Measurements from ENCODE around the gene LGR6. TPM values are rescaled to one million over a fixed set of nuclear protein-coding genes. Genes with fewer than 3 reads are reported as not detected.
"Not testable (repeated sequence)": the region's sequence is repeated elsewhere in the genome, so short reads cannot be mapped to it uniquely, and the experiment has no call there.

The LGR6 gene
- total RNA-seq, 1 experiment from 2014 or later: 1.0 TPM

DNA sequence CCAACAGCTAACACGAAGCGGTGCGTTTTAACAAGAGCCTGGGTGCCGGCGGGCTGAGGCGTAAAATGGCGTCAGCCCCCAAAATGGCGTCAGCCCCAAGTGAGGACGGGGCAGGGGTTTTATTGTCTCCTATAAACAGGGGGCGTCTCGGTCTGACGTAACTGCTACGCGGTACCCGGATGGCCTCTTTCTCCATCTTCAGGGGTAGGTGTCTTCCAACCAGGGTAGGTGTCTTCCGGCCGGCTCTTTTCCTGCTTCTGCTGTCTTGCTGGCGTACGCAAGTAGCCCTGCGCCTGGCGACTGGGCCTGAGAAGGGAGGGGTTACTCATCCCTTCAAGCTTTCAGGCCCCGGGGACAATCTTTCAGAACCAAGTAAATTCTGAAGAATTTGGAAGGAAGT is 45.3 kb downstream of the LGR6 start:
- no peak overlapping the region for H3K4me3 Mint-ChIP-seq
- H4K91ac ChIP-seq (ENCODE audit: insufficient read length, low read depth, low read length): no peak overlapping the region
- WGBS (ENCODE audit: extremely low coverage, insufficient read length, low lambda C conversion rate): no CpG with 5 or more reads among the region's 22 CpGs
- H3K4ac ChIP-seq (ENCODE audit: low read depth, low read length): no peak overlapping the region
- no peak overlapping the region for H3K4me2 ChIP-seq (ENCODE audit: insufficient read depth, insufficient read length, low read length)
- no peaks in the 10 kb centered on the region for H3K9me3 ChIP-seq (ENCODE audit: control insufficient read depth, low read depth, low read length)
- peak; percentile 32 for DNase-seq
- no peak overlapping the region for H2BK5ac ChIP-seq (ENCODE audit: insufficient read length, low read length)
- no peak overlapping the region for H4K8ac ChIP-seq (replicated peaks; ENCODE audit: insufficient read length, low read depth, low read length)
- H2BK15ac ChIP-seq (ENCODE audit: low read depth, low read length): no peak overlapping the region
- H3K27me3 Mint-ChIP-seq (ENCODE audit: low read depth): peaks cover 5% of the 10 kb centered on the region
- no peaks in the 10 kb centered on the region for H4K20me1 ChIP-seq (ENCODE audit: control insufficient read depth, insufficient read depth, insufficient read length)
- H3K23ac ChIP-seq (ENCODE audit: insufficient read length, low read depth, low read length): no peak overlapping the region
- no peak overlapping the region for H3K56ac ChIP-seq (ENCODE audit: insufficient read length, low read depth, low read length)
- no peak overlapping the region for H2AK5ac ChIP-seq (ENCODE audit: insufficient read length, low read length)
- TF ChIP-seq, protein P1, sequence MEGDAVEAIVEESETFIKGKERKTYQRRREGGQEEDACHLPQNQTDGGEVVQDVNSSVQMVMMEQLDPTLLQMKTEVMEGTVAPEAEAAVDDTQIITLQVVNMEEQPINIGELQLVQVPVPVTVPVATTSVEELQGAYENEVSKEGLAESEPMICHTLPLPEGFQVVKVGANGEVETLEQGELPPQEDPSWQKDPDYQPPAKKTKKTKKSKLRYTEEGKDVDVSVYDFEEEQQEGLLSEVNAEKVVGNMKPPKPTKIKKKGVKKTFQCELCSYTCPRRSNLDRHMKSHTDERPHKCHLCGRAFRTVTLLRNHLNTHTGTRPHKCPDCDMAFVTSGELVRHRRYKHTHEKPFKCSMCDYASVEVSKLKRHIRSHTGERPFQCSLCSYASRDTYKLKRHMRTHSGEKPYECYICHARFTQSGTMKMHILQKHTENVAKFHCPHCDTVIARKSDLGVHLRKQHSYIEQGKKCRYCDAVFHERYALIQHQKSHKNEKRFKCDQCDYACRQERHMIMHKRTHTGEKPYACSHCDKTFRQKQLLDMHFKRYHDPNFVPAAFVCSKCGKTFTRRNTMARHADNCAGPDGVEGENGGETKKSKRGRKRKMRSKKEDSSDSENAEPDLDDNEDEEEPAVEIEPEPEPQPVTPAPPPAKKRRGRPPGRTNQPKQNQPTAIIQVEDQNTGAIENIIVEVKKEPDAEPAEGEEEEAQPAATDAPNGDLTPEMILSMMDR (conservative IDR thresholded peaks at IDR 0.05): no peak
- H3K27ac ChIP-seq (ENCODE audit: insufficient read length, low read depth, low read length): no peak overlapping the region
- no peak overlapping the region for H3K14ac ChIP-seq (ENCODE audit: insufficient read depth, low read length)
- peaks cover 3% of the 10 kb centered on the region for H3K23me2 ChIP-seq (ENCODE audit: insufficient read length, low read depth, low read length, poor library complexity, severe bottlenecking)
- no peak overlapping the region for H3K9ac ChIP-seq (ENCODE audit: extremely low read depth, insufficient read length, low read length)
- peak overlapping the region in 2 of 3 experiments; percentile 36 to 66; a peak in 2 of 7 replicates for H3K27ac Mint-ChIP-seq
- no peak overlapping the region for H2BK12ac ChIP-seq (ENCODE audit: insufficient read length, low read depth, low read length)
- no peak overlapping the region for H2BK120ac ChIP-seq (ENCODE audit: low read depth, low read length, poor library complexity, severe bottlenecking)
- no peaks in the 10 kb centered on the region for H3K79me1 ChIP-seq (ENCODE audit: insufficient read depth, low read depth, low read length, poor library complexity, severe bottlenecking)
- H3K79me2 ChIP-seq (ENCODE audit: insufficient read depth, low read length): no peaks in the 10 kb centered on the region
- no peak overlapping the region for H2BK20ac ChIP-seq (ENCODE audit: low read depth, low read length, poor library complexity, severe bottlenecking)
- H3K9me3 Mint-ChIP-seq: no peaks in the 10 kb centered on the region; a peak in 2 of 5 replicates
- H3K36me3 Mint-ChIP-seq (ENCODE audit: insufficient read depth in 1 of 3, low read depth in 3 of 3): no peaks in the 10 kb centered on the region
- no peak overlapping the region for H2AFZ ChIP-seq (ENCODE audit: low read length)
- peaks cover 29 to 46% of the 10 kb centered on the region in 2 experiments for H3K4me1 Mint-ChIP-seq
- no peak overlapping the region for H3T11ph ChIP-seq (ENCODE audit: low read length)
- no peak overlapping the region for H3K18ac ChIP-seq (ENCODE audit: insufficient read length, low read depth, low read length)
- H3K4me1 ChIP-seq (ENCODE audit: insufficient read depth, low read length): peaks cover 3% of the 10 kb centered on the region; the same call in 1 of the 2 replicates
- H3K27me3 ChIP-seq (ENCODE audit: insufficient read depth, low read length): no peaks in the 10 kb centered on the region
- H4K5ac ChIP-seq (ENCODE audit: insufficient read length, low read depth, low read length): no peak overlapping the region

DNA sequence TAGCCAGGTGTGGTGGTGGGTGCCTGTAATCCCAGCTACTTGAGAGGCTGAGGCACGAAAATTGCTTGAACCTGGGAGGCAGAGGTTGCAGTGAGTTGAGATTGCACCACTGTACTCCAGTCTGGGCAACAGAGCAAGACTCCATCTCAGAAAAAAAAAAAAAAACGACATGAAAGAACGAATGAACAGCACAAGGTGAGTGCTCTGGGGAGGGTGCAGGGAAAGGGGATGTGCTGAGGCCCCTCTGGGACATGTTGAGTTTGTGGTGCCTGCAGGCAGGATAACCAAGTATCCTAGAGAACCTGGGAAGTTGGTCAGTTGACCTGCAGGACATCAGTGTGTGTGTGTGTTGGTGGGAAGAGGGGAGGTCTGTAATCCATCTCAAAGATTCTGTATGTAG is 46.6 kb downstream of the LGR6 start:
- not testable (repeated sequence) for H2BK20ac ChIP-seq (ENCODE audit: low read depth, low read length, poor library complexity, severe bottlenecking); H3K79me2 ChIP-seq (ENCODE audit: insufficient read depth, low read length); H2AK5ac ChIP-seq (ENCODE audit: insufficient read length, low read length); H3K56ac ChIP-seq (ENCODE audit: insufficient read length, low read depth, low read length); H3K4me1 ChIP-seq (ENCODE audit: insufficient read depth, low read length); H3K9me3 ChIP-seq (ENCODE audit: control insufficient read depth, low read depth, low read length); H3K23me2 ChIP-seq (ENCODE audit: insufficient read length, low read depth, low read length, poor library complexity, severe bottlenecking); H3T11ph ChIP-seq (ENCODE audit: low read length); H3K27me3 Mint-ChIP-seq (ENCODE audit: low read depth); H4K91ac ChIP-seq (ENCODE audit: insufficient read length, low read depth, low read length); H3K9ac ChIP-seq (ENCODE audit: extremely low read depth, insufficient read length, low read length); H3K27ac Mint-ChIP-seq; H3K23ac ChIP-seq (ENCODE audit: insufficient read length, low read depth, low read length); H2BK5ac ChIP-seq (ENCODE audit: insufficient read length, low read length); H2AFZ ChIP-seq (ENCODE audit: low read length); H3K9me3 Mint-ChIP-seq; H4K5ac ChIP-seq (ENCODE audit: insufficient read length, low read depth, low read length); H2BK12ac ChIP-seq (ENCODE audit: insufficient read length, low read depth, low read length); H4K8ac ChIP-seq (replicated peaks; ENCODE audit: insufficient read length, low read depth, low read length); H2BK15ac ChIP-seq (ENCODE audit: low read depth, low read length); H3K36me3 Mint-ChIP-seq (ENCODE audit: insufficient read depth in 1 of 3, low read depth in 3 of 3); H4K20me1 ChIP-seq (ENCODE audit: control insufficient read depth, insufficient read depth, insufficient read length); H3K4me3 Mint-ChIP-seq; H3K27me3 ChIP-seq (ENCODE audit: insufficient read depth, low read length); H3K18ac ChIP-seq (ENCODE audit: insufficient read length, low read depth, low read length); H3K27ac ChIP-seq (ENCODE audit: insufficient read length, low read depth, low read length); H3K4me2 ChIP-seq (ENCODE audit: insufficient read depth, insufficient read length, low read length); H3K4ac ChIP-seq (ENCODE audit: low read depth, low read length); H3K14ac ChIP-seq (ENCODE audit: insufficient read depth, low read length); H2BK120ac ChIP-seq (ENCODE audit: low read depth, low read length, poor library complexity, severe bottlenecking); H3K79me1 ChIP-seq (ENCODE audit: insufficient read depth, low read depth, low read length, poor library complexity, severe bottlenecking)
- peak; percentile 15 for DNase-seq
- H3K4me1 Mint-ChIP-seq: peaks cover 24 to 41% of the 10 kb centered on the region in 2 experiments
- WGBS (ENCODE audit: extremely low coverage, insufficient read length, low lambda C conversion rate): no CpG with 5 or more reads among the region's 3 CpGs

Measured in H9 (cell line).